H9 (cell line): Measurements from ENCODE around the gene CASK. TPM values are rescaled to one million over a fixed set of nuclear protein-coding genes. Genes with fewer than 3 reads are reported as not detected.

Source experiments
- DNase-seq: peaks from one replicate; pipeline ENCODE4 v3.0.0-alpha.2; 2017
- H2AFZ ChIP-seq: one replicate; pipeline ENCODE4 v1.6.1; 2013; ENCODE audit warnings: mild to moderate bottlenecking, low read length, control low read depth, moderate library complexity
- H2AK5ac ChIP-seq: 2 replicates; pipeline ENCODE4 v1.6.1; 2013; ENCODE audit warnings: low read length, control low read depth, mixed read lengths; ENCODE audit not compliant: insufficient read length
- H2BK120ac ChIP-seq: one replicate; pipeline ENCODE4 v1.6.1; 2013; ENCODE audit warnings: low read depth, mild to moderate bottlenecking, low read length, control low read depth, inconsistent platforms; ENCODE audit not compliant: poor library complexity, severe bottlenecking
- H2BK12ac ChIP-seq: 2 replicates; pipeline ENCODE4 v1.6.1; 2013; ENCODE audit warnings: low read length, control low read depth, mixed read lengths, low read depth; ENCODE audit not compliant: insufficient read length
- H2BK15ac ChIP-seq: 2 replicates; pipeline ENCODE4 v1.6.1; 2013; ENCODE audit warnings: low read depth, low read length, control low read depth
- H2BK20ac ChIP-seq: one replicate; pipeline ENCODE4 v1.6.1; 2013; ENCODE audit warnings: low read depth, mild to moderate bottlenecking, low read length, control low read depth, inconsistent platforms; ENCODE audit not compliant: poor library complexity, severe bottlenecking
- H2BK5ac ChIP-seq: 2 replicates; pipeline ENCODE4 v1.6.1; 2013; ENCODE audit warnings: low read length, control low read depth, mixed read lengths; ENCODE audit not compliant: insufficient read length
- H3K14ac ChIP-seq: 2 replicates; pipeline ENCODE4 v1.6.1; 2013; ENCODE audit warnings: low read length, control low read depth; ENCODE audit not compliant: insufficient read depth
- H3K18ac ChIP-seq: 2 replicates; pipeline ENCODE4 v1.6.1; 2013; ENCODE audit warnings: low read depth, mild to moderate bottlenecking, mixed read lengths, low read length, control low read depth; ENCODE audit not compliant: insufficient read length
- H3K23ac ChIP-seq: 2 replicates; pipeline ENCODE4 v1.6.1; 2013; ENCODE audit warnings: low read length, control low read depth, mixed read lengths, low read depth; ENCODE audit not compliant: insufficient read length
- H3K23me2 ChIP-seq: 2 replicates; pipeline ENCODE4 v1.6.1; 2013; ENCODE audit warnings: low read depth, mild to moderate bottlenecking, mixed read lengths, low read length, control low read depth; ENCODE audit not compliant: insufficient read length, poor library complexity, severe bottlenecking
- H3K27ac ChIP-seq: 2 replicates; pipeline ENCODE4 v1.5.1; 2013; ENCODE audit warnings: low read length, control low read depth, mixed read lengths, low read depth; ENCODE audit not compliant: insufficient read length
- H3K27me3 ChIP-seq: 2 replicates; pipeline ENCODE4 v1.6.1; 2013; ENCODE audit warnings: low read length, control low read depth, inconsistent platforms; ENCODE audit not compliant: insufficient read depth
- H3K4ac ChIP-seq: 2 replicates; pipeline ENCODE4 v1.6.1; 2013; ENCODE audit warnings: low read depth, mild to moderate bottlenecking, control low read depth, inconsistent platforms, low read length, moderate library complexity
- H3K4me1 ChIP-seq: 2 replicates; pipeline ENCODE4 v1.6.1; 2013; ENCODE audit warnings: low read length, control low read depth, inconsistent platforms; ENCODE audit not compliant: insufficient read depth
- H3K4me2 ChIP-seq: 2 replicates; pipeline ENCODE4 v1.6.1; 2013; ENCODE audit warnings: low read length, control low read depth, mixed read lengths; ENCODE audit not compliant: insufficient read length, insufficient read depth
- H3K56ac ChIP-seq: 2 replicates; pipeline ENCODE4 v1.6.1; 2013; ENCODE audit warnings: low read depth, mild to moderate bottlenecking, mixed read lengths, low read length, control low read depth; ENCODE audit not compliant: insufficient read length
- H3K79me1 ChIP-seq: 2 replicates; pipeline ENCODE4 v1.6.1; 2013; ENCODE audit warnings: low read depth, mild to moderate bottlenecking, moderate library complexity, low read length, control low read depth, inconsistent platforms; ENCODE audit not compliant: insufficient read depth, poor library complexity, severe bottlenecking
- H3K79me2 ChIP-seq: 2 replicates; pipeline ENCODE4 v1.6.1; 2013; ENCODE audit warnings: low read length, control low read depth, inconsistent platforms; ENCODE audit not compliant: insufficient read depth
- H3K9ac ChIP-seq: 2 replicates; pipeline ENCODE4 v1.6.1; 2013; ENCODE audit warnings: low read length, control low read depth, mixed read lengths; ENCODE audit not compliant: insufficient read length; ENCODE audit errors: extremely low read depth
- H3K9me3 ChIP-seq: one replicate; pipeline ENCODE4 v1.6.1; 2013; ENCODE audit warnings: low read depth, low read length, inconsistent platforms; ENCODE audit not compliant: control insufficient read depth
- H3T11ph ChIP-seq: one replicate; pipeline ENCODE4 v1.6.1; 2013; ENCODE audit warnings: mild to moderate bottlenecking, low read length, control low read depth, inconsistent platforms
- H4K20me1 ChIP-seq: one replicate; pipeline ENCODE4 v1.6.1; 2013; ENCODE audit not compliant: control insufficient read depth, insufficient read length, insufficient read depth
- H4K5ac ChIP-seq: 2 replicates; pipeline ENCODE4 v1.6.1; 2013; ENCODE audit warnings: low read depth, mild to moderate bottlenecking, mixed read lengths, low read length, control low read depth; ENCODE audit not compliant: insufficient read length
- H4K8ac ChIP-seq: replicated peaks from 2 replicates; pipeline ENCODE4 v1.6.1; 2013; ENCODE audit warnings: low read length, control low read depth, mixed read lengths, low read depth; ENCODE audit not compliant: insufficient read length
- H4K91ac ChIP-seq: 2 replicates; pipeline ENCODE4 v1.6.1; 2013; ENCODE audit warnings: low read depth, mild to moderate bottlenecking, moderate library complexity, mixed read lengths, low read length, control low read depth; ENCODE audit not compliant: insufficient read length
- H3K27ac Mint-ChIP-seq, 3 experiments: 2 replicates in 2 of 3; 3 replicates in 1 of 3; pipeline ENCODE4 v1.8.0; 2020 to 2021; ENCODE audit warnings: mixed read lengths in 3 of 3, mild to moderate bottlenecking in 1 of 3, moderate library complexity in 1 of 3
- H3K27me3 Mint-ChIP-seq: 2 replicates; pipeline ENCODE4 v1.8.0; 2021; ENCODE audit warnings: low read depth, mild to moderate bottlenecking, moderate library complexity, mixed read lengths
- H3K36me3 Mint-ChIP-seq, 3 experiments: 2 replicates in 2 of 3; 3 replicates in 1 of 3; pipeline ENCODE4 v1.8.0; 2020 to 2021; ENCODE audit warnings: low read depth in 3 of 3, mixed read lengths in 3 of 3; ENCODE audit not compliant: insufficient read depth in 1 of 3
- H3K4me1 Mint-ChIP-seq, 2 experiments: 2 replicates each; pipeline ENCODE4 v1.8.0; 2020; ENCODE audit warnings: mixed read lengths in 2 of 2
- H3K4me3 Mint-ChIP-seq, 2 experiments: 2 replicates in 1 of 2; 3 replicates in 1 of 2; pipeline ENCODE4 v1.8.0; 2020 to 2021; ENCODE audit warnings: mild to moderate bottlenecking in 2 of 2, mixed read lengths in 2 of 2, moderate library complexity in 1 of 2
- H3K9me3 Mint-ChIP-seq, 2 experiments: 2 replicates in 1 of 2; 3 replicates in 1 of 2; pipeline ENCODE4 v1.8.0; 2020; ENCODE audit warnings: mild to moderate bottlenecking in 2 of 2, mixed read lengths in 2 of 2, moderate library complexity in 1 of 2
- CTCF ChIP-seq: fragments of 200-600 bp; sonication (generic); conservative IDR thresholded peaks from 3 replicates; pipeline ENCODE4 v1.8.0; 2021; ENCODE audit warnings: antibody characterized with exemption, mild to moderate bottlenecking
- WGBS: extraction: QIAGEN DNeasy Blood & Tissue Kit; methylation state at CpG from one replicate; pipeline ENCODE4 v1.1.7; 2013; ENCODE audit warnings: missing lambda C conversion rate, low lambda C conversion rate, mixed read lengths; ENCODE audit not compliant: insufficient read length; ENCODE audit errors: extremely low coverage; 5-methylcytosine and 5-hydroxymethylcytosine counted together
- total RNA-seq: library from RNA; stranded (reverse); gene quantifications from 2 replicates; pipeline ENCODE4 v1.2.1, GENCODE V29; 2021

Gene CASK
- total RNA-seq, 1 experiment from 2014 or later: 44.1 TPM

GRCh38 chrX:41538707-41539106, 384.6 kb downstream of the CASK start:
- no peaks in the 10 kb centered on the region for H3K79me2 ChIP-seq
- no peak overlapping the region for H4K8ac ChIP-seq
- WGBS: no CpG with 5 or more reads among the region's 4 CpGs
- H3T11ph ChIP-seq: no peak overlapping the region
- Mint-ChIP-seq H3K9me3 (peaks cover 32 to 39% of the 10 kb centered on the region in 2 experiments), H3K27ac (no peak overlapping the region), H3K4me3 (no peak overlapping the region), H3K4me1 (no peaks in the 10 kb centered on the region), H3K36me3 (peaks cover 0 to 9% (median 0%) of the 10 kb centered on the region in 3 experiments; a peak in 3 of 7 replicates), H3K27me3 (no peaks in the 10 kb centered on the region)
- H3K23ac ChIP-seq: no peak overlapping the region
- no peak overlapping the region for H4K91ac ChIP-seq
- no peak overlapping the region for H3K4me2 ChIP-seq
- H2BK20ac ChIP-seq: no peak overlapping the region
- H2BK120ac ChIP-seq: no peak overlapping the region
- DNase-seq: no peak
- H3K9ac ChIP-seq: no peak overlapping the region
- no peak overlapping the region for H2AK5ac ChIP-seq
- H3K4me1 ChIP-seq: no peaks in the 10 kb centered on the region
- no peaks in the 10 kb centered on the region for H3K79me1 ChIP-seq
- no peak overlapping the region for H2BK15ac ChIP-seq
- no peaks in the 10 kb centered on the region for H3K9me3 ChIP-seq
- H3K23me2 ChIP-seq: no peaks in the 10 kb centered on the region
- no peak overlapping the region for H3K27ac ChIP-seq
- H2AFZ ChIP-seq: no peak overlapping the region
- H3K56ac ChIP-seq: no peak overlapping the region
- H3K4ac ChIP-seq: no peak overlapping the region
- no peak overlapping the region for H4K5ac ChIP-seq
- H3K14ac ChIP-seq: no peak overlapping the region
- no peak overlapping the region for H2BK5ac ChIP-seq
- no peaks in the 10 kb centered on the region for H3K27me3 ChIP-seq
- H2BK12ac ChIP-seq: no peak overlapping the region
- H4K20me1 ChIP-seq: no peaks in the 10 kb centered on the region
- no peak for TF ChIP-seq CTCF
- no peak overlapping the region for H3K18ac ChIP-seq
